Neural progenitor cell (in vitro differentiated cells): ENCODE data around the gene FAM193B. TPM values are rescaled to one million over a fixed set of nuclear protein-coding genes. Genes with fewer than 3 reads are reported as not detected.
"Not testable (repeated sequence)": the region's sequence is repeated elsewhere in the genome, so short reads cannot be mapped to it uniquely, and the experiment has no call there.

Source experiments
- DNase-seq: peaks from one replicate; pipeline ENCODE4 v3.0.0-alpha.2; 2016; ENCODE audit warnings: low spot score
- H2AFZ ChIP-seq: fragments of 200-600 bp; sonication (generic); replicated peaks from 2 replicates; pipeline ENCODE4 v1.6.1; 2016; ENCODE audit warnings: antibody characterized with exemption
- H3F3A ChIP-seq: fragments of 200-600 bp; sonication (generic); 2 replicates; pipeline ENCODE4 v1.6.1; 2016; ENCODE audit warnings: antibody characterized with exemption, low read depth
- H3K27ac ChIP-seq: fragments of 200-600 bp; sonication (generic); 2 replicates; pipeline ENCODE4 v1.5.1; 2016; ENCODE audit warnings: mild to moderate bottlenecking
- H3K27me3 ChIP-seq: fragments of 200-600 bp; sonication (generic); 2 replicates; pipeline ENCODE4 v1.6.1; 2016; ENCODE audit warnings: mild to moderate bottlenecking, moderate library complexity
- H3K36me3 ChIP-seq: fragments of 200-600 bp; sonication (generic); 2 replicates; pipeline ENCODE4 v1.5.1; 2016
- H3K4me1 ChIP-seq: fragments of 200-600 bp; sonication (generic); 2 replicates; pipeline ENCODE4 v1.6.1; 2016; ENCODE audit warnings: mixed run types
- H3K4me2 ChIP-seq: fragments of 200-600 bp; sonication (generic); 2 replicates; pipeline ENCODE4 v1.6.1; 2016
- H3K4me3 ChIP-seq: fragments of 200-600 bp; sonication (generic); 2 replicates; pipeline ENCODE4 v1.5.1; 2016
- H3K79me2 ChIP-seq: fragments of 200-600 bp; sonication (generic); 2 replicates; pipeline ENCODE4 v1.6.1; 2016; ENCODE audit warnings: low read depth
- H3K9ac ChIP-seq: fragments of 200-600 bp; sonication (generic); 2 replicates; pipeline ENCODE4 v1.6.1; 2016
- H3K9me3 ChIP-seq: fragments of 200-600 bp; sonication (generic); 2 replicates; pipeline ENCODE4 v1.5.1; 2016; ENCODE audit warnings: low read depth
- H4K20me1 ChIP-seq: fragments of 200-600 bp; sonication (generic); 2 replicates; pipeline ENCODE4 v1.6.1; 2016; ENCODE audit warnings: low read depth
- H3K27ac Mint-ChIP-seq: 3 replicates; pipeline ENCODE4 v1.8.0; 2021; ENCODE audit warnings: mixed read lengths
- H3K27me3 Mint-ChIP-seq: 2 replicates; pipeline ENCODE4 v1.8.0; 2022; ENCODE audit warnings: low read depth, mild to moderate bottlenecking, inconsistent platforms, moderate library complexity, mixed read lengths; ENCODE audit not compliant: insufficient read depth
- H3K36me3 Mint-ChIP-seq: 3 replicates; pipeline ENCODE4 v1.8.0; 2021; ENCODE audit warnings: mixed read lengths
- H3K4me1 Mint-ChIP-seq: 3 replicates; pipeline ENCODE4 v1.8.0; 2021; ENCODE audit warnings: mixed read lengths
- H3K4me3 Mint-ChIP-seq: 3 replicates; pipeline ENCODE4 v1.8.0; 2021; ENCODE audit warnings: mild to moderate bottlenecking, moderate library complexity, mixed read lengths
- H3K9me3 Mint-ChIP-seq: 3 replicates; pipeline ENCODE4 v1.8.0; 2020; ENCODE audit warnings: mixed read lengths
- EZH2 ChIP-seq: fragments of 200-600 bp; sonication (generic); IDR thresholded peaks from 2 replicates; pipeline ENCODE4 v1.6.1; 2017; ENCODE audit warnings: antibody characterized with exemption, mild to moderate bottlenecking, moderate library complexity
- EZH2phosphoT487 ChIP-seq: fragments of 200-600 bp; sonication (generic); IDR thresholded peaks from 2 replicates; pipeline ENCODE4 v1.6.1; 2017; ENCODE audit warnings: antibody characterized with exemption
- total RNA-seq: library from RNA; depleted of rRNA; stranded (reverse); fragments of >200 nt; gene quantifications from 2 replicates; pipeline ENCODE4 v1.2.3, GENCODE V29; 2015; ENCODE audit warnings: low replicate concordance
- TF ChIP-seq, protein P1 (sequence below): fragments of 200-600 bp; sonication (generic); IDR thresholded peaks from 2 replicates; pipeline ENCODE4 v1.5.1; 2017; ENCODE audit warnings: antibody characterized with exemption, mild to moderate bottlenecking

FAM193B gene
- total RNA-seq, 1 donor from 2014 or later, result 42.5 TPM

DNA sequence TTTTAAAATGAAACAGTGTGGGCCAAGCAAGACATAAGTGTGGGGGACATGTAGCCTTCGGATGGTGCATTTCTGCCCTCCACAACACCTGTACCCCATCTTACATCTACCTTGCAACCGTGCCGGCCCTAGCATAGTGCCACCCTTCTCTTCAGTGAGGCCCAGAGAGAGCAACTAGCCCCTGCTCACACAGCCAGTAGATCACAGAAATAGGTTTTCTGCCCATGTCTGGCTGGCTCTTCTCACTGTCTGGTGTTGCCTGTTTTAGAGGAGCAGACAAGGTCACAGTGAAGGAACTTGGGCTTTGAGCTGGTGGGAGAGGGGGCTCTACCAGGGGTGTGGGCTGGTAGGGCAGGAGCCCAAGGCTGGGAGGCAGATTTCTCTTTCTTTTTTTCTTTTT is 68.1 kb downstream of the FAM193B start:
- Mint-ChIP-seq H3K27ac (no peak overlapping the region), H3K4me3 (no peak overlapping the region), H3K9me3 (no peaks in the 10 kb centered on the region), H3K36me3 (peaks cover 31% of the 10 kb centered on the region), H3K4me1 (peaks cover 22% of the 10 kb centered on the region), H3K27me3 (peaks cover 4% of the 10 kb centered on the region)
- no peaks in the 10 kb centered on the region for H3K79me2 ChIP-seq
- H3K36me3 ChIP-seq, result peaks cover 5% of the 10 kb centered on the region
- H3K27me3 ChIP-seq, result no peaks in the 10 kb centered on the region
- H2AFZ ChIP-seq, result no peak overlapping the region
- no peak for DNase-seq
- peaks cover 4% of the 10 kb centered on the region for H3K4me1 ChIP-seq
- no peak for TF ChIP-seq EZH2
- TF ChIP-seq, protein P1, sequence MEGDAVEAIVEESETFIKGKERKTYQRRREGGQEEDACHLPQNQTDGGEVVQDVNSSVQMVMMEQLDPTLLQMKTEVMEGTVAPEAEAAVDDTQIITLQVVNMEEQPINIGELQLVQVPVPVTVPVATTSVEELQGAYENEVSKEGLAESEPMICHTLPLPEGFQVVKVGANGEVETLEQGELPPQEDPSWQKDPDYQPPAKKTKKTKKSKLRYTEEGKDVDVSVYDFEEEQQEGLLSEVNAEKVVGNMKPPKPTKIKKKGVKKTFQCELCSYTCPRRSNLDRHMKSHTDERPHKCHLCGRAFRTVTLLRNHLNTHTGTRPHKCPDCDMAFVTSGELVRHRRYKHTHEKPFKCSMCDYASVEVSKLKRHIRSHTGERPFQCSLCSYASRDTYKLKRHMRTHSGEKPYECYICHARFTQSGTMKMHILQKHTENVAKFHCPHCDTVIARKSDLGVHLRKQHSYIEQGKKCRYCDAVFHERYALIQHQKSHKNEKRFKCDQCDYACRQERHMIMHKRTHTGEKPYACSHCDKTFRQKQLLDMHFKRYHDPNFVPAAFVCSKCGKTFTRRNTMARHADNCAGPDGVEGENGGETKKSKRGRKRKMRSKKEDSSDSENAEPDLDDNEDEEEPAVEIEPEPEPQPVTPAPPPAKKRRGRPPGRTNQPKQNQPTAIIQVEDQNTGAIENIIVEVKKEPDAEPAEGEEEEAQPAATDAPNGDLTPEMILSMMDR, result no peak
- no peak for TF ChIP-seq EZH2phosphoT487
- H3K9ac ChIP-seq, result no peak overlapping the region
- no peak overlapping the region for H3K4me2 ChIP-seq
- H3F3A ChIP-seq, result peaks cover 11% of the 10 kb centered on the region
- peaks cover 41% of the 10 kb centered on the region for H4K20me1 ChIP-seq
- no peak overlapping the region for H3K4me3 ChIP-seq
- H3K9me3 ChIP-seq, result no peaks in the 10 kb centered on the region
- H3K27ac ChIP-seq, result no peak overlapping the region

DNA sequence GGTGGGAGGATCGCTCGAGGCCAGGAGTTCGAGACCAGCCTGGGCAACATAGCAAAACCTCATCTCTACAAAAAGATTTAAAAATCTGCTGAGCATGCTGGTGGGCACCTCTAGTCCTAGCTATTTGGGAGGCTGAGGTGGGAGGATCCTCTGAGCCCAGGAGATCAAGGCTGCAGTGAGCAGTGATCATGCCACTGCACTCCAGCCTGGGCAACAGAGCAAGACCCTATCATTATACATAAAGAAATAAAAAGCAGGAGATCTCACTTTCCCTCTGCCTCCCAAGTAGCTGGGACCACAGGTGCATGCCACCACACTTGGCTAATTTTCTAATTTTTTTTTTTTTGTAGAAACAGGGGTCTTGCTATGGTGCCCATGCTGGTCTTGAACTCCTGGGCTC is 68.6 kb downstream of the FAM193B start:
- H4K20me1 ChIP-seq, result peaks cover 36% of the 10 kb centered on the region
- H3K4me1 ChIP-seq, result not testable (repeated sequence)

DNA sequence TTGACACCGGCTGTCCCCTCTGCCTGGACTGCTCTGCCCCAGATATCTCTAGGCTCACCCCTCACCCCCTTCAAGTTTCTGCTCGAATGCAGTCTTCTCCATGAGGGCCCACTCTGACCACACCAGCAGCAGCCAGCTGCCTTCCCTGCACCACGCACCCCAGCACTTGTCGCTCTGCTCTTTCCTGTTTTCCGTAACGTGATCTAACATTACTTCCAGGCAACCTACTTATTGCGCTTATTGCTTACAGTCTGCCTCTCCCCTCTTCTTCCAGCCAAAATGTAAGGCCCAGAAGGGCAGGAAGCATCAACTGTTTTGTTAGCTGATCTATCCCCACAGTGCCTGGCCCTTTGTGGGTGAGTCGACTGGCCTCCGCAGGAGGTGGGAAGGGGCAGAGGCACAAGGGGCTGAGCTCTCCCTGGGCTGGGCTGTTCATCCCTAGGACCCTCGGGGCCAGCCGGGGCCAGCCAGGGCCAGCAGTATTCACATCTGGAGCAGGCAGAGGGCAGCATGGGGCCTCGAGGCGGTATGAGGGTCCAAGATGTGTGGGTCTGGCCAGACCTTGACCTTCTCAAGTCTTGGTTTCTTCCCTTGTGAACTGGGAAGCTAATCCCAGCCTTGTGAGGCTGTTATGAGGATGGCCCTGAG is 69.3 kb downstream of the FAM193B start:
- Mint-ChIP-seq H3K27me3 (peaks cover 6% of the 10 kb centered on the region), H3K4me1 (peaks cover 17% of the 10 kb centered on the region), H3K36me3 (peaks cover 28% of the 10 kb centered on the region), H3K9me3 (no peaks in the 10 kb centered on the region), H3K27ac (peak overlapping the region; percentile 63), H3K4me3 (no peak overlapping the region)
- Histone ChIP-seq H3K4me2 (no peak overlapping the region), H3F3A (peaks cover 13% of the 10 kb centered on the region), H3K4me1 (no peaks in the 10 kb centered on the region), H3K27ac (no peak overlapping the region), H3K27me3 (no peaks in the 10 kb centered on the region), H3K4me3 (no peak overlapping the region), H3K9me3 (no peaks in the 10 kb centered on the region), H3K36me3 (peaks cover 5% of the 10 kb centered on the region), H3K79me2 (no peaks in the 10 kb centered on the region), H2AFZ (no peak overlapping the region), H3K9ac (no peak overlapping the region), H4K20me1 (peaks cover 33% of the 10 kb centered on the region)
- DNase-seq, result no peak
- TF ChIP-seq, protein P1, result no peak
- TF ChIP-seq EZH2 (no peak), EZH2phosphoT487 (no peak)

More for the DNA sequence above, 68.6 kb downstream of the FAM193B start:
- H3K9ac ChIP-seq, H3K4me2 ChIP-seq, H3K9me3 Mint-ChIP-seq, H2AFZ ChIP-seq, H3K27ac ChIP-seq, DNase-seq, H3K27me3 ChIP-seq, H3K9me3 ChIP-seq, H3K79me2 ChIP-seq, H3K4me3 Mint-ChIP-seq, H3F3A ChIP-seq, H3K36me3 ChIP-seq, H3K27me3 Mint-ChIP-seq, H3K4me3 ChIP-seq: not testable (repeated sequence)
- H3K27ac Mint-ChIP-seq, result peak overlapping the region; percentile 63
- H3K36me3 Mint-ChIP-seq, result peaks cover 30% of the 10 kb centered on the region
- H3K4me1 Mint-ChIP-seq, result peaks cover 19% of the 10 kb centered on the region
